ENCODE results near the gene STMP1. TPM values are rescaled to one million over a fixed set of nuclear protein-coding genes. Genes with fewer than 3 reads are reported as not detected.

STMP1 gene
- total RNA-seq, 1 donor from 2014 or later = 13.5 TPM

GRCh38 chr7:135653340-135654080, 8.8 kb upstream of the STMP1 start:
- no peak overlapping the region for H3K4me3 ChIP-seq
- intact Hi-C loops (cut with DNase I) = no loop called here
- peaks cover 0 to 4% of the 10 kb centered on the region in 2 donors for H3K36me3 ChIP-seq
- H3K27ac ChIP-seq = no peak overlapping the region
- H3K4me1 ChIP-seq = no peaks in the 10 kb centered on the region
- TF ChIP-seq POLR2AphosphoS5 (IDR thresholded peaks at IDR 0.05; ENCODE audit: insufficient read depth in 1 of 2, low read depth in 1 of 2) (no peak), CTCF (IDR thresholded peaks at IDR 0.05) (no peak), POLR2A (IDR thresholded peaks at IDR 0.05) (no peak)
- H3K9me3 ChIP-seq = no peaks in the 10 kb centered on the region
- H3K27me3 ChIP-seq = no peaks in the 10 kb centered on the region
- DNase-seq (ENCODE audit: extremely low spot score in 2 of 2) = no peak

GRCh38 chr7:135658564-135658963, 3.8 kb upstream of the STMP1 start:
- Histone ChIP-seq H3K4me1 (peaks cover 12% of the 10 kb centered on the region), H3K36me3 (no peaks in the 10 kb centered on the region), H3K4me3 (no peak overlapping the region), H3K9me3 (no peaks in the 10 kb centered on the region), H3K27ac (no peak overlapping the region), H3K27me3 (no peaks in the 10 kb centered on the region)
- intact Hi-C loops (cut with DNase I) = no loop called here
- TF ChIP-seq CTCF (IDR thresholded peaks at IDR 0.05) (no peak), POLR2AphosphoS5 (IDR thresholded peaks at IDR 0.05; ENCODE audit: insufficient read depth in 1 of 2, low read depth in 1 of 2) (no peak), POLR2A (IDR thresholded peaks at IDR 0.05) (no peak)
- no peak for DNase-seq (ENCODE audit: extremely low spot score in 2 of 2)

- H3K4me3 ChIP-seq = no peak overlapping the region
- no peaks in the 10 kb centered on the region for H3K27me3 ChIP-seq
- TF ChIP-seq POLR2AphosphoS5 (IDR thresholded peaks at IDR 0.05; ENCODE audit: insufficient read depth in 1 of 2, low read depth in 1 of 2) (no peak), POLR2A (IDR thresholded peaks at IDR 0.05) (no peak), CTCF (IDR thresholded peaks at IDR 0.05) (no peak)
- peaks cover 19% of the 10 kb centered on the region for H3K4me1 ChIP-seq
- intact Hi-C loops (cut with DNase I) = no loop called here
- no peaks in the 10 kb centered on the region for H3K36me3 ChIP-seq
- no peak overlapping the region for H3K27ac ChIP-seq
- DNase-seq (ENCODE audit: extremely low spot score in 2 of 2) = no peak
- no peaks in the 10 kb centered on the region for H3K9me3 ChIP-seq
Observed at GRCh38 chr7:135659159-135659846, 3.0 kb upstream of the STMP1 start.

- DNase-seq (ENCODE audit: extremely low spot score in 2 of 2) = no peak
- Histone ChIP-seq H3K27ac (peak overlapping the region; percentile 86), H3K36me3 (no peaks in the 10 kb centered on the region), H3K4me1 (peaks cover 30% of the 10 kb centered on the region), H3K9me3 (no peaks in the 10 kb centered on the region), H3K27me3 (no peaks in the 10 kb centered on the region), H3K4me3 (peak overlapping the region; percentile 91 to 96)
- intact Hi-C loops (cut with DNase I) = loop anchor here (10.0 kb wide), 1 partner anchor 343 kb away; no protein-coding TSS in a partner anchor
- no peak for TF ChIP-seq POLR2AphosphoS5 (IDR thresholded peaks at IDR 0.05; ENCODE audit: insufficient read depth in 1 of 2, low read depth in 1 of 2)
- TF ChIP-seq POLR2A (IDR thresholded peaks at IDR 0.05) = no peak
- no peak for TF ChIP-seq CTCF (IDR thresholded peaks at IDR 0.05)
Observed at GRCh38 chr7:135661311-135662122, 797 bp upstream of the STMP1 start.

All from vagina (tissue), 2 donors.